Measurements from ENCODE around the gene NPAS2.

Gene NPAS2

DNA sequence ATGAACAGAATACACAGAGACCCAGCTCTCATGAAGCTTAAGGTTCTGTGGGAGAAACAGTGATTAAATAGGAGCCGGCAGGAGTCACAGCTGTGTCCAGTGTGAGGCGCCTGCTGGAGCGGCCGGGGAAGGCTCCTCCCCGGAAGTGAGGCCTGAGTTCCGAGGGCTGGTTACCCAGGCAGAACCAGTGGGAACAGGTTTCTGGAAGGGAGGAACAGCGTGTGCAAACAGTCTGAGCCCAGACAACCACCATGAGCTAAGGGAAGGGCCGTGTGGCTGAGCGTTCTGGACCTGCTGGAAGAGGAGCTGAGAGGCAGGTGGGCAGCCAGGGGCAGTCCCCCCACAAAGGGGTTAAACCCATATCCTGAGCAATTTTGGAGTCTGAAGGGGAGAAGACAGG, 26.0 kb upstream of the NPAS2 start:
- DNase-seq, result no peak

DNA sequence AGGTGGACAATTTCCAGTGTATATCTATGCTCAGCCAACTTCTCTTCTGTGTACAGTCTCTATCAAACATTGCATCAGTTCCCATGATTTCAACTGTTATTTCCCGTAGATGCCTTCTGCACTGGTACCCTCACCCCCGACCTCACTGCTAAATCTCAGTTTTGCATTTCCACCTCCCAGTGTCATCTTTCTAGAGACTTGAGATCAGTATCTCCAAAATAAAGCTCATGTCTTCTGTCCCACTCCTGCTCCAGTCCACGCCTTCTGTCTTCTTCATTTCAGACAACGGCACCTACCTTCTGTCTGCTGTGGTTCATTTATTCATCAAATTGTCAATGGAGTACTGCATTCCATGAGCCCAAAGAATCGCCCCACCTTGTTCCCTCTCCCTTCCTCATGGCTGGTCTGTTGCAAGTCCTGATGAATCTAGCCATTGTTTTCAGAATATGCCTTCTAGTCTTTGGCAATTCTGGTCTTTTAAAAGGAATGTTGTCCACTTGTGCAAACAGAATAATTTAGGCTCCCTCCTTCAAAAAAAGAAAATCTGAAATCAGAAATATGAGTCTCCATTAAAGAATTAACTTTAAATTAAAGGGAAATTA, 23.3 kb upstream of the NPAS2 start:
- DNase-seq, result no peak

DNA sequence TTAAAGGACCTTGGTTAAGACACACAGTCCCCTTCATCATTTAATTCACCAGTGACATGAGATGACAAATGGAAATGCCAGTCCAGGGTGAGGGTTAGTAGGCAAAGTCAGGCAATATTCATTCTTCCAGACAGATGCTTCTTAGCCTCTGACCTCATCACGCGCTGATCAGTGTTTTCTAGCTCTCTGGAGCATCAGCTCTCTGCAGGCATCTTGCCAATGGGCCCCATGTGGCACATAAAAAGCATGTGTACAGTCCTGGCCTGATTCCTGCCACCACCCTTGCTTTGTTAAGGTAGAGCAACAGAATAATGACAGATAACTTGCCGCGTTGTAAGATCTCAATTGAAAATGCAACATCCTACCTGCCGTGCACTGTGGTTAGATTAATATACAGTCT, 20.3 kb upstream of the NPAS2 start:
- no peak for DNase-seq

DNA sequence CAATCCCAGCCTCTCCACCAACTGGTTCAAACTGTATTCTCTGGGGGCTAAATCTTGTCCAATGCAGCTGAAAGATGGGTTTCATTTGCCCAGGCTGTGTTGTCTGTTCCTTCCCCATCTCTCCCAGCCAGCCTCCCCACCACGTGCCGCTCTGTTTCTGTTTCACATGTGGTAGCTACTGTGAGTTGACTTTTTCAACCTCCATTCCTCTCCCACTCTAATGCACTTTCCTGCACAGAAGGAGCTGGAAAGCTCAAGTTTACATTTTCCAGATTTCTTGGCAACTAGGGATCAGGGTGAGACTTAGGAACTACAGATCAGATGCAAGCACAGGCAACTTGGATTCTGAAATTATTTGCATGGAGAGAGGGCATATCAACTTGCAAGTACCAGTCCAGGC, 19.0 kb upstream of the NPAS2 start:
- DNase-seq, result no peak

DNA sequence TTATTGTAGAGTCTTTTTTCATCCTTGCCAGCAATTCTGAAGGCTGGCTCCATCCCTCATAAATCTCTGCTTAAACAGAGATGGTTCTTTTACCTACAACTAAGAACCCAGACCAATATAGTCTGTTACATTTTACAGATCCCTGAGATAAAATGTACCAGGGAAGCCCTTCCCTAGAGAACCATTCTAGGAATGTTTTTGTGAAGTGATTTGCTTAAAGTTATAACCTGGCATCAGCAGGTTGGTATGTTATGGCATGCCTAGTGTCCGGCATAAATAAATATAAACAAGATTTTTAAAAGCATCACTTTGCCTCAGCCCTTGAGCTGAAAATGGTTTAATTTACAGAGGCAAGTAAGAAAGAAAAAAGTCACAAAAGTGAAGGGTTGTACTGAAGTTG, 18.5 kb upstream of the NPAS2 start:
- DNase-seq, result no peak

DNA sequence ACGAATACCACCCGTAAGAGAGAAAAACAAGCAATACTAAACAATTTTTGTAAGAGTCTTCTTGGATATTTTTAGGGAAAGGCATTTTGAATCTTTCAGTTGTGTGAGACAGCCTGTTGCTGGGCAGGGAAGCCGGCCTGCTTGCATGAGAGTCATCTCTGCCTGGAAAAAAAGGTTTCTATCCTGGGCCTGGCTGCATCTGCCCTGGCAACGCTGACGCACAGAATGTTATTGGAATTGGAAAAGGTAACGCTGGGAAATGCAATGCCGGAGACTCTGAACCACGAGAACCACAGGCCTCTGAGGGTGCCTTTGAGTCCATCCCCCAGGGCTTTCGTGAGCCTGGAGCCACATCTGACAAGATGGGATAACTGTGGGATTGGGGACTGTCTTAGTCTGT, 17.9 kb upstream of the NPAS2 start:
- no peak for DNase-seq

DNA sequence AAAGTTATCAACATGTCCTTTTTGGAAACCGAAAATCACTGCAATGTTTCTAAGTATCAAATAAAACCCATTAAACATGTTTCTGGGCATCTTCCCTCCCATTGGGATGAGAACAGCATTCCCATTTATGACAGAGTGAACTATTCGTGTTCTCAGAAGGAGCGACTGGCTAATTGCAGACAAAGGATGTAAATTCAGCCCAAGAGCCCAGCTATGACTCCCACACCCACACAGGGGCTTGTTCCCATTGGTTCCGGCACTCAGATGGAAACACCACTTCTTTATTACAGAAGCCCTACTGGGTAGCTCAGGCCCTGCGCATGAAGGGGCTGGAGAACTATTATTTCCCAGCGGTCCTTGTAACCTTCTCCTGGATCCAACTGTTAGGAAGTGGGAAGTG, 16.6 kb upstream of the NPAS2 start:
- DNase-seq, result no peak

DNA sequence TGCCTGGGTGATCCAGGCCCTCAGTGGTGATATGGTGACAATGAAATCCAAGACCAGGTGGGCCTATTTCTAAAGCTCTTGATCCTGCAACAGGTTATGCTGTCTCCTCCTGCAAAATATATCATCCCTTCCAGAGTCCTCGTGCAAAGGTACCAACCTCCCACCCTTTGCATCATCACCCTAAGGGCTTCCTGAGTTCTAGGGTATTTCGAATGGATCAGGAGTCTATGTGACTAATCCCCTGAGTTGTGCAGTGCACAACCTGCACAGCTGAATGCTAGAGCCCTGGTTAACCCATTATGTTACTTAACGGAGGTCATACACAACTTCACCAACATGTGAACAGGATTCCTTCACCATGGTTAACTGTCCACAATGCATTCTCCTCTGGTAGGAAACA, 13.4 kb upstream of the NPAS2 start:
- no peak for DNase-seq

DNA sequence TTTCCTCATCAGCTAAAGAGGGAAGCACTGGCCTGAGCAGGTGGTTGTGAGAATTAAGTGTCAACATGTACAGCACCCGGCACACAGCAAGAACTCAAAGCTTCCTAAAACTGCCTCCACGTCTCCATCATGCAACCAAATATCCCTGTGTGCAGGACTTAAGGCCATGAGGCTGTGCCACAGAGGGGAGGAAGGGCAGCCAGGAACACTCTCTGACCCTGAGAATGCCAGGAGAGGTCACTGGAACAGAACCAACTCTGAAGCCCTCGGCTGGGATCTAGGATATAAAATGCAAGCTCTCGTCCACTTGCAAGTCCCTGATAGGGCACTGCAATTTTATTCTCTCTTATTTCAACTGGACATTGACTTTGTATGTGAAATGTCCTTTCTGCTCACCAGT, 12.2 kb upstream of the NPAS2 start:
- no peak for DNase-seq

DNA sequence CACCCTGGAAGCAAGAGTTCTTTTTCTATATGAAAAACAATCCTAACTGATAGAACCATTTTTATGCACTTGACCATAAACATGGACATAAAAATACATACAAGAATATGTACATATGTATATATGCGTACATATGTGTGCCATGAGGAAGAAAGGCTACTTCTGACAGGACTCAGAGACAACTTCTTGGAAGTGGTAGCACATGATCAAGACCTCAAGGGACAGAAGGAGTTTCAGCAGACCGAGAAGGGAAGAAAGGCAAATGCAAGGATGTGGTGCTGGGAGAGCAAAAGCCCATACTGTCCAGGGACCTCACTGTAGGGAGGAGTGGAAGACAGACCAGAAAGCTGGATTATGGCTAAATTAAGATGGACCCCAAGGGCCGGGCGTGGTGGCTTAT, 11.4 kb upstream of the NPAS2 start:
- DNase-seq, result no peak

DNA sequence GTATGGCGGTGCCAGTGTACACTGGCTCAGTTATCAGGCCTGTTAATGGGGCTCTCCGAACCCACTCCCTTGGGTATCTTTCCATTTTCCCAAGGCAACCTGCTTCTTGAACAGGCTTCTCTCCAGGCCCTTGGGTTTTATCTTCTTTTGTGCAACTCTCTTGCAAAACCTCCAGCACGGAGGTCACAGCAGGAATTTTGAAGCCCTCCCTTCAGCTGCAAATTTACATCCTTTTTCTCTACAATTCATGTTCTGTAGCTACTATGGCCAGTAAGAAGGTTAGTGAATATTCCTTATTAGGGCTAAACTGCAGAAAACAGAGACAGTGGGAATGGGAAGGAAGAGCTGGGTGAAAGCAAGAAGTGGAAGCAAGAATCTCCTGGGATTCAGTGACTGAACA, 10.4 kb upstream of the NPAS2 start:
- DNase-seq, result no peak

DNA sequence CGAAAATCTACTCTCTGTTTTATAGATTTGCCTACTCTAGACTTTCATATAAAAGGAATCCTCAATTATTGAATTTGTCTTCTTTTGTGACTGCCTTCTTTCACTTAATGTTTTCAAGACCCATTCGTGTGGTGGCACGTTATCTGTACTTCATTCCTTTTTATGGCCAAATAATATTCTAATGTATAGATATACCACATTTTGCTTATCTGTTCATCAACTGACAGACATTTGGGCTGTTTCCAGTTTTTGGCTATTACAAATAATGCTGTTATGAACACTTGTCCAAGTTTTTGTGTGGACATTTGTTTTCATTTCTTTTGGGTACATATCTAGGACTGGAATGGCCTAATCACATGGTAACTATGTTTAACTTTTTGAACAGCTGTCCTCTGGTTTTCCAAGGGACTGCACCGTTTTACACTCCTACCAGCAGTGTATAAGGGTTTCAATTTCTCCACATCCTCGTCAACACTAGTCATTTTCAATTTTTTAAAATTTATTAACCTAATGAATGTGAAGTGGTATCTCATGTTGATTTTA, 9.3 kb upstream of the NPAS2 start:
- DNase-seq, result no peak

DNA sequence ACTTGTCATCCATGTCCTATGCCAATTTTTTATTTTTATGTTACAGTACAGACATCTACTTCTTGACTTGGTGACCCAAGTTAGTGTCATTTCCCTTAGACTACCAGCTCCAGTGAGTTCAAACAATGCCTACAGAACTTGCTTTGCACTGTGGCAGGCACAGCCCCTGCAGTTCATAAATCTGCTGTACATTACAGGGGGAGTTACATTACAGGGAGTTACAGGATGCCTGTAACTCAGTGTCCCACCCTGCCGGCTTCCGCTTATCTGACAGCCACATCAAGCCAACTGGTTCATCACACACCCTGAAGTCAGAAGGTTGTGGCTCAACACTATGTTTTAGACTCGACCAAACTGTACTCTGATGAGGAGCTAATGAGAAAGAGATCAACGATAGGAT, 7.8 kb upstream of the NPAS2 start:
- no peak for DNase-seq

DNA sequence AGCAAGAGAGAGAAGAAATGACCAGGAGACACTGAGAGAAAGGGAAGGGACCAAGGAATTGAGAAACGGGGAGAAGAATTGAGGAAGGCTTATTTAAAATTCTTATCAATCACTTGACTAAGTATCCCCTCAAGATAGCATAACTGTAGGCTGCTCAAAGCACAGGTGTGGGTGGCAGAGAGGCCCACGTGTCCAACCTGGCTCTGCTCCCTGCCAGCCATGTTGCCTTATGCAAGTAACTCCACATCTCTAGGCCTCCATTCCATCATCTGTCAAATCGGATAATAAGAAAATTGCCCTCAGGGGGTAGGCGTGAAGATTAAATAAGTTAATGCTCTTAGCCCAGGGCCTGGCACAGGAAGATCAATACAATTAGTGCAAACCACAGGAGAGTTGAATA, 7.4 kb upstream of the NPAS2 start:
- no peak for DNase-seq

DNA sequence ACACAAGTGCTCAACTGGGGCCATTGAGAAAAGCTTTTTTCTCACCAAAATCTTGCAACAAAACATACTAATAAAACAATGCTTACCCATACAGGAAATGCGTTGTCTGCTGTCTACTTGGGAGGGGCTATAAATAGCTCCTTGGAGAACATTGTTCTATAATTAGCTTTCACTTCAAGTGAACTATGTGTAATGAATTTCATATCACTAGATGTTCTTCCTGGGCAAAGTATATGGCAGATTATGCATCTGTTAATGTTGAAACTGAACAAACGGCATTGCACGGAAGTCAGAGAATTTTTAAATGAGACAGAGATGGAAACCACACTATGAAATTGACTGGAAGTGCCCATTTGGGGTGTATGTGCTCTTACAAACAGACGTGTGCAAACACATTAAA, 6.4 kb upstream of the NPAS2 start:
- peak in 1 of 4 experiments; percentile 14 for DNase-seq

DNA sequence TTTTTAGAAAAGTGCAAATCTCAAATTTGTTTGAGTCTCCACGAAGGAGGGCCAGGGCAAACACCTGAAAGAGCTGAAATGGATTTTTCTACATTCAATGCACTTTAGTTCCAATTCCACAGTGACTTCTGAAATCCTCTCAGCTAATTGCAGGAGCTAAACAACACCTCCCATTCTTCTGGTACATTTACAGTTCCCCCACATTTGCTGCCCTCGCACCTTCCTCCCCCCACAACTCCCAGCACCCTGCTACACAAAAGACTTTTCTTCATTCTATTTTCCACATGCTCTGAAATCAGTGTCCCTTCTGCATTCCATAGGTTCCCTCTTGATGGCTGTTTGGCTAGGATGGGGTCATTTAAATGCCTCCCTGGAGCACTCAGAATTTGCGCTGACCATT, 5.9 kb upstream of the NPAS2 start:
- DNase-seq, result no peak

DNA sequence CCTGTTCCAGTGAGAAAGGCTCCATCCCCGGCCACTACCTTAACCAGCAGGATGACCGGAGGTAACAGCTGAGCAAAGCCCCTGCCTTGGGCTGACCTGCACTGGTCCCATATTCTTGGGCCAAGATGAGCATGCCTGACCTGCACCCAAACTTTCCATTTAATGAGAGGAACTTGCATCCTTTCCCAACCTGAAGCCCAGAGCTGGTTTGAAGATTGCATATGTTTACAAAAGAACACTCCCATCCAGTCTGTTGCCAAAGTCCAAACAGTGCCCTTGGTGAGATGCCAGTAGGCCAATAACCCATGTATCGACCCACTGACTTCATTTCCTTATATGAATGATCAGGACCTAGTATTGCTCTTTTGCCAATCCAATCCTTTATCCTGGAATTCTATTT, 5.5 kb upstream of the NPAS2 start:
- DNase-seq, result no peak

DNA sequence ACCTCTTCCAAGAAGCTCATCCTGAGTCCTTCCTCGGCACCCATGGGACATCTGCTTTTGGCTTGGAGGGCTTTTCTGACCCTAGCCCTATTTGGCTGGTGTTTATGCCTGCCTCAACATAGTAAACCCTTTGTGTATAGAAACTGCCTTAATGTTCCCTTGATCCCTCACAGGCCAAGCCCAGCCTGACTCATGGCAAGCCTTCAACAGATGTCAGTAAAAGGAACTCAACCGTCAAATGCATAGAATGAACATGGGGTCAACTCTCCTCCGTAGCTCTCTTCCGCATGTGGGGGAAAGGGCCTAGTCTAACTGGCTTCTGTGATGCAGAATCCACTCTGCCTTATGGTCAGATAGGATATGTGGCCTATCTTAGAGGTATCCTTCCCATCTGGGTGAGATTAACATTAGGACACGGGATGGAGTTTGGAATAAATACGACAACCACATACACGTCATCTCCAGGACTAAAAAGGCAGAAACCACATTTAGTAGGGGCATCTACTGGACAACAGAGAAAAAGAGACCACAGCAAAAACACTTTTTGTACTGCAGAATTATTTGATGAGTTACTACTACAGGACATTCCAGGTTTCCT, 2.5 kb upstream of the NPAS2 start:
- no peak for DNase-seq

DNA sequence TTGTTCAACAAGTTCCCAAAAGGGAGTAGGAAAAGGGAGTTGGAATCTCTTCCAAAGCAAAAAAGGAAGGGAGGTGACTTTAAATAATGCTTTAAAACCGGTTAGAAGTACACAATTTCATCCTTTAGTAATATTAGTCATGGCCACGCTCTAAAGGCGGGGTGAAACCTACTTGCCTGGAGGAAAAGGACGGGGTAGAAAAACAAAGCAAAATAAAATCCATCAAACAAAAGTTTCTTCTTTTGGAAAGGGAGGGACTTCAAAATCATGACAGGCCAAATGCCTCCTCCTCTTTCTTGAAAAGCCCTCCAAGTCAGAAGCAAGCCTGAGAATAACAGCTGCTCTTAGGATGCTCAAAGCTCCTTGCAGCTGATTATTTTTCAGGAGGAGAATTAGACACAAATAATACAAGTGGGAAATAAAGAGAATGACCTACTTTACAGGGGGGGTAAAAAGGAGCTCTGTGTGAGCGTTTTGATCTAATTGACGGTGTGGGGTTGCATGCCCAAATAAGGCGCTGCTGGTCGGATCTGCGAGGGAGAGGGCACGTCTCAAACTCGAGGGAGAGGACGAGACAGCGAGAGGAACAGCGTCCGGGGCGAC, 1.8 kb upstream of the NPAS2 start:
- no peak for DNase-seq

DNA sequence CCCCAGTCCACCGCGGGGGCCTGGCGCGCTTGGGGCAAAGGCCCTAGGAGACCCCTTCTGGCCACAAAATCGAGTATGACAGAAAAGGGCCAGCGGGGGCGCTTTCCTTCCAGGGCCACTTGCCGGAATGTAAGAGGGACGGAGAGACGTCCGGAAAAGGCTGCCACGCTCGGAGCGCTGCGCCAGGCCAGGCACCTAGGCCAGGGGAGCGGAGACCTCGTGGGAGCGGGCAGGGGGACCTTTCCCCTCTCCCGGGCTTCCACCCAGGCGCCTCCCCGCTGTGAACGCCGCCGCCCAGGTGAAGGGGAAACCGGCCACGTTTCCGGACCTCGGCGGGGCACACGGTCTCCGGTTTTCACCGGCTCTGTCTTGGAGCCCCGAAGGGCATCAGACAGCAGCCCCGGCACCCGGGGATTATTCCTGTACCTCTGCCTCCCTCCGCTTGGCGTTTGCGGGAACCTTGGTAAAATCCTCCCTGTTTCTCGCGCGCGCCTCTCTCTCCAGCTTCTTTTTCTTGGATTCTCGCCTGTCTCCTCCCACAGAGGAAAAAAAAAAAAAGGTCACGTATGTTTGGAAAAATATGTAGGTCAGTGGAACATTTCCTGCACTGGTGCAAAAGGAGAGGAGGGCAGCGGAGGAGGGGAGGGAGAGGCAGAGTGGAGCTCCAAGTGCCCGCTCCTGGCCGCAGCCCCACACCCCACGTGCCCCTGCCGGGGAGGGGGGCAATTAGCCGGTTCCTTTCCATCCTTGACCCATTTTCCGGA, 1.2 kb upstream of the NPAS2 start:
- peak in 3 of 4 experiments; percentile 6 to 15 (median 6) for DNase-seq

DNA sequence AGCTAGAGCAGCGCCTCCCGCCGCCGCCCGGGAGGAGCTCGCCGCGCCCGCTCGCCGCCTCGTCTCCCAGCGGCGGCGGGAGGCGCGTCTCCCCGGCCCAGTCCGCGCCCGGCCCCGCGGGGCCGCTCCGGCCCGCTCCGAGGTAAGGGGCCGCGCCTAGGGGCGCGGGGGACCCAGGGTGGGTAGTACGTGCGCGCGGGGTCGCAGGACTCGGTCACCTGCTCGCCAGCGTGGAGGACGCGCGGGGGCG, 259 bp downstream of the NPAS2 start:
- peak in 1 of 4 experiments; percentile 11 for DNase-seq

DNA sequence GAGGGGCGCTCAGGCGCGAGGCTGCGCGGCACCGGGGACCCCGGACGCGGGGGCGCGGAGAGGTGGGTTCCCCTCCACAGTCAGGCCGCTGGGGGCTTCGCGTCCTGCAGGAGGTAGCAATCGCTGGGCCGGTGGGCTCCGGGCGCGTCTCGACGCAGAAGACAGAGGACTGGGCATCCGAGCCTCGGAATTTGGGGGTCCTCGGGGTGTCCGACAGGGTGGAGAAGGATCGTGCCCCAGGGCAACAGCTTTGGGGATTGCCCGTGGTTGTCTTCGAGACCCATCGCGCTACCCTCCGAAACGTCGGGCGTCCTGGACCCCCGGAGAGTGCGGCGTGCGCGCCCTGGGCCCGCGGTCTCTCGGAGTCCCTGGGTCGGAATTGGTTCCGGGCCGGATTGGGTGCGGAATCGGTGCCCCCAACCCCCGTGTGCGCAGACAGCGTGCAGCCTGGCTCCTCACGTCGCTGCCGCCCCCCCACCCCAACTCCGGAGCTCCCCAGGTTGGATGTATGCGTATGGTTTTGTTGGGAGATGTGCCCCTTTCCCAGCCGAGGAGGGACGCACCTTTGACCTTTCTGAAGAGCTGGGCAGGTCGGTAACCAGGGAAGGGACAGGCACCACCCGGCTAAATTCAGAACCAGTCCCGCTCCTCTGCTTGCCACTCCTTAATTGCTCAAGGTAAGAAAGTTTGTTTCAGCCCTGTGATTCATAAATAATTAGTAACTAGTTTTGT, 750 bp downstream of the NPAS2 start:
- no peak for DNase-seq

DNA sequence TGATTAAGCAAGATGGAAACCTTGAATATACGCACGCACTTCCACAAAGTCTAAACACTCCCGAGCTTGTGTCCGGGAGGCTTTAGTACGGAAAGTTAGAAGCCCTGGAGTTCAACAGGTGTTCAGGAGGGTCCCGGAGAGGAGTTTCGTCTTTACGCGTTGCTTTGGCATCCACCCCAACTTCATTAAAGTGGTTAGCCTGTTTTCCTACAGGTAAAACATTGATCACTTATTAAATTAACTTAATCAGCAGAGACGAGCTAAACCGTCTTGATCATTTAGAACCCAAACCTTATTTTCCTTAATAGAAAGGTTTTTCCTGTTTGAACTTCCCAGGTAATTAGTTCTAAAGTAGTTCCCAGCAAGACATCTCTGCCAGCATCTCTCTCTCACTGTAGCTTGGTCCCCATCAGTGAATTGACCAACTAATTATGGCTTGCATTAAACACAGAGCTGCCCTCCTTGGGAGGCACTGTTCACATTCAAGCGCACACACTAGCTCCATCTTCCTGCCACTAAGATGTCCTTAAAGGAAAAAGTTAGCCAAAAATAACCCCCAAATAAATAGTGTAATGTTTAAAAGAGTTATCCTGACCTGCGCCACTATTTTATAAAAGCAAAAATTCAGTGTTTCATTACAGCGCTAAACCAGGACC, 1.4 kb downstream of the NPAS2 start:
- DNase-seq, result no peak

Data from suppressor macrophage (primary cell).